NCI-H1436 (cell line): ENCODE data around the gene ZNF277.

ENCODE experiments used
- DNase-seq: peaks from one replicate; lab custom pipeline; 2025; lab: John Stamatoyannopoulos, UW

Gene ZNF277

DNA sequence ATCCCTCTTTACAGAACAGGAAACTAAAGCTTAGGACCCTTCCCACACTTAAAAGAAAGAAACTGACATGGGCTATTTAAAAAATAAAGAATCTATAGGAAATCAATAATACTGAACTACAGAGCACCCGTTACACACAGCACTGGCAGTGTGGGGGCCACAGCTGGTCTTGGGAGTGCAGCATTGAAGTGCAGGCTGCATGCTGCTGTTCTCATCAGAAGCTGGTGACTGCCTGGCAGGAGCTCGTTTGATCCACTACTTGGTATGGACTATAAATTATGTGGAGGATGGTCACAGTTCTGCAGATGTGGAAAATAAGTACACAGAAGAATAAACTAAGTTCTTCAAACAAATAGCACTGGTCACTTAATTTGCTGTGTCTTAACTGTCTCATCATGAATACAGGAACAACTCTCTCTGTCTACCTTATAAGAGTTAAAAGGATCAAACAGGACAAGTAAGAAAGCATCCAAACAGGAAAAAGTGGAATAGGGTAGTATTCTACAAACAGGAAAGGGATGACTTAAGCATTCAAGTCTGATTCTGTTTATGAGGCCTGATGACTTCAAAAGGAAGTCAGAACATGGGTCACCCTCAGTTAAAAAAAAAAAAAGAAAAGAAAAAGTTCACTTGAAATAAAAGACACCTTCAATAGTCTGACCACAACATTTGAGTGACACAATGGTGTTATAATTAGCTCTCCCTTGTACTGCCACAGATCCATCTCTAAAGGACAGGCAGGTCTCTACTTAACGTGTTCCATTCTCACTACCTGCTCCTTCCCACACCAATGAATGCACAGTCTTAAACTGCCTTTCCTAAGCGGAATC is 21.3 kb upstream of the ZNF277 start:
- no peak for DNase-seq

- DNase-seq, result no peak
Measured at GRCh38 chr7:112186300-112186699, 20.2 kb upstream of the ZNF277 start.

DNA sequence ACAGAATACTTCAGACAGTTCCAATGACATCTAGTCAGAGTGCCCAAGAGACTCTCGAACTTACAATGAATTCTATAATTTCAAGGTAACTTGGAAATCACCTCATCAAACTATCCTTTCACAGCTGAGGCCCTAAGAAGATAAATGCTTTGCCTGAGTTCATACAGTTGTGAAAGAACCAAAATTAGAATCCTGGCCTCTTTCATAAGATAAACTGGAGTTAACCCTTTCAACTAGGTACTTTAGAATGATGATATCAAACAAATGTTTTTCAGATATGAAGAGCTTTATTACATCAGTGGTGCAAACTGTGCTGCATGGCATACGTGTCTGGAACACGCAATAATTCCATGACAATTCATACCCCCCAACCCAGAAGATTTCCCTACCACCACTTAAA is 18.2 kb upstream of the ZNF277 start:
- DNase-seq, result no peak

GRCh38 chr7:112189691-112190090 is 16.8 kb upstream of the ZNF277 start:
- no peak for DNase-seq

DNA sequence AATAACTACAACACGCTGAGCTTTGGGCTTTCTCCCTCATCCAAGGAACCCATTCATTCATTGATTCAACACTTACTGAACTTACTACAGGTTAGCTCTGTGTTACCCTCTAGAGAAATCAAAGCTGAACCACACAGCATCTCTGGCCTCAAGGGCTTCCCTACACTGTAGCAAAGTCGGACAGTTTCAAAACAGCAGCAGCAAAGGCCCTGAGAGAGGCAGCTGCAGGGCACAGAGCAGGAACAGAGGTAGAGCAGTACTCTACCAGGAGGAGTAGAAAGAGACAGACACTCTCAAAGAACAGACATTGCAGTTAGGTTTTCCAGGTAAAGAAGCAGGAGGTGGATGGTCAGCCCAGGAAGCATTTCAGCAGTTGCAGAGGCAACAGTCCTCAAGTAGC is 16.4 kb upstream of the ZNF277 start:
- no peak for DNase-seq

DNA sequence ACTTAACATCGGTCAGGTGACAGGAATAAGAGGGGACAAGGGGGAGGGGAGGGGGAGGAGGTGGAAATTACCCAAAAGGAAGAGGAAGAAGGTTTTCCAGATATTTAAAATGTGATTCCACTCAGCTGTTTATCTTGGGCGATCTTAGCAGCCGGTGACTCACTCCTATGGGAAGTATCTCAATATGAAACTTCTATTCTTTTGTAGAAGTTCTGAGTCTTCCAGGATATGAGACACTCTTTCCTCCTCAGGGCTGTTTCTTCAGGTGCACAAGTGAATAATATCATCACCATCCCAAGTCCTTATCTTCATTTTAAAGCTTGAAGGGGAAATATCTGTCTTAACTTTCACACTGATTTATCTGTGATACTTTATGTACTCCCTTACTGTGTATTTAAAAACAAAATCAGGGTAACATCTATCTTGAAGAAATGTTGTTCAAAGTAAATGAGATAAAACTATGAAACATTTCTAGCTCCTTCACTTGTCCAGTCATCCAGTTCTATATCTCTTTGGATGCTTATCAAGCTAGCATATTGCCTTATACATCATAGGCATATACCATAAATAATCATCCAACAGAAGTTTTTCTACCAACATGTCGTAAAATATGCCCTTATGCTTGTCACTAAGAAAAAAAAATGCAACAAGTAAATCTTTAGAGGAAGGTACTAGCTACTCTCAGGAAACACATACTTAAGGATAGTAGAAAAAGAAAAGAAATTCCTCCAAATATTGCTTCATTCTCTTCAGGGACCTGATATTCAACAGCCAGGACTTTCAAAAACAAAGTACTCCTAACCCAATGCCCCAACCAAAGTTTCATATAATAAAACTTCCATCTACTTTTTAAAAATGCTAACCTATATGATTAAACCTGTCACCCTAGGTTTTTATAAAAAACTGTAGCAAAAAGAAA is 14.0 kb upstream of the ZNF277 start:
- DNase-seq, result no peak

GRCh38 chr7:112193915-112194502 is 12.5 kb upstream of the ZNF277 start:
- no peak for DNase-seq

- no peak for DNase-seq
Measured at GRCh38 chr7:112195717-112196116, 10.8 kb upstream of the ZNF277 start.

- DNase-seq, result no peak
Measured at GRCh38 chr7:112197322-112197721, 9.2 kb upstream of the ZNF277 start.

GRCh38 chr7:112199035-112199655 is 7.3 kb upstream of the ZNF277 start:
- no peak for DNase-seq

DNA sequence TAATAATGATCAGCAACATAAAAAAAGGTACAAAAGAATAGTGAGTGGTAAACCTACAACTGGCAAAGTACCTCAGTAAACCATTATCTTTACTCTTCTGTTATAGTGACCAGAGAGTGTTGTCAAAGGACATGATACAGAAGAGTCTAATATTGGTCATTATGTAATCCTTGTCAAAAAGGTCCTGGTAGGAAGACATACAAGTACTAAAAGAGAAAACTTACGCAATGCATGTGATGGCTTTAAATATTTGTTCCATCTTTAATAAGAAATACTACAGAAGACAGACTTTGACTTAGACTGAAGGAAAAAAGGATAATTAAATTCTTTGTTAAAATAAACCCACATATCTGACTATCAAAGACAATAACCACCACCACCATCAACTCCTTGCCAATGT is 6.8 kb upstream of the ZNF277 start:
- DNase-seq, result no peak

DNA sequence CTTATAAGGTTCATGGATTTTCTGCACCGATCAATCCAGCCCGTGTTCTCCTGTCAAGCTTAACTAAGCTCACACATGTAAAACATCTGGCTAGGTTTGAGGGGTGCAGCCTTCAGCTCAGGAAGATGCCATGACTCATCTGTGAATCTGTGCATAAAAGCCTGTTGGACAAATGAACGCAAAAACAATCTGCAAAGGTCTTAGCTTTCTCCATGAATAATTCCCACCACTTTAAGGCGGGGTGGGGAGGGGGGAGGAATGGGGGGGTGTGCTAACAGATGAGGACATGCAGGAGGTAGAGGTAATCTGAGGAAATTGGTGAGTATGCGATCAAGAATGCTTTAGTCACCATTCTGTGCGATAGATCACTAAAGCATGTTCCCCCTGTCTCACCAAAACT is 5.1 kb upstream of the ZNF277 start:
- DNase-seq, result no peak

GRCh38 chr7:112201839-112202238 is 4.7 kb upstream of the ZNF277 start:
- no peak for DNase-seq

DNA sequence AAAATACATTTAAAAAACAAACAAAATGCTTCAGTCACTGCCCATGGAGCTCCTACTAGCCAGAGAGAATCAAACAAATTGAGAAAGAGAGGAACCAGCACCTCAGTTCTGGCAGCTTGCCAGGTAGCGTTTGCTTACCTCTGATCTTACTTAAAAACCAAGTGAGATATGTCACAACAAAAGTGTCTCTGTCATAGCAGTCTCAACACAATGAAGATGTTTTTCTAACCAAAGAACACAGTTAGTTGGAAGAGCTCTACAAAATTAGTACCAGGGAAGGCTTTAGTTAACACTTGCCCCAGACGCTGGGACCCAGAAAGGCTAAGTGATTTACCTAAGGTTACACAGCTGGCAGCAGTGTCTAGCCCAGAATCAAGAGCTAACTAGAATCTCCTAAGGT is 3.7 kb upstream of the ZNF277 start:
- no peak for DNase-seq

DNA sequence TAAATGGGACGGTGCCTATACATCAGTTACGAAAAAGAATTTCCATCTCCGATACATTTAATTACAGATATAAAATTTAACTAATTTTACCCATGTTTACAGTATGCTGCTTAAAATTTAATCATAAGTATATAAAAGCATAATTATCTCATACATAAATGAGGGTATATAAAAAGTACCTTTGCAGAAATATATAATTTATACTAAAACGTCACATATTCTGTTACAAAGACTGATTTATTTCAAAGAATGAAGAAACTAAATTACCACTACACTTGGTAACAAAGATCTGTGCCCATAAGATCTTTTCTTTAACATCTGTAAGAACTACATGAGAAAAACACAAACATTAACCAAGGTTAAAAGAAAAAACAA is 3.1 kb upstream of the ZNF277 start:
- DNase-seq, result no peak

GRCh38 chr7:112204499-112205342 is 1.8 kb upstream of the ZNF277 start:
- no peak for DNase-seq

- peak; percentile 41 for DNase-seq
Measured at GRCh38 chr7:112205343-112206237, 905 bp upstream of the ZNF277 start.

DNA sequence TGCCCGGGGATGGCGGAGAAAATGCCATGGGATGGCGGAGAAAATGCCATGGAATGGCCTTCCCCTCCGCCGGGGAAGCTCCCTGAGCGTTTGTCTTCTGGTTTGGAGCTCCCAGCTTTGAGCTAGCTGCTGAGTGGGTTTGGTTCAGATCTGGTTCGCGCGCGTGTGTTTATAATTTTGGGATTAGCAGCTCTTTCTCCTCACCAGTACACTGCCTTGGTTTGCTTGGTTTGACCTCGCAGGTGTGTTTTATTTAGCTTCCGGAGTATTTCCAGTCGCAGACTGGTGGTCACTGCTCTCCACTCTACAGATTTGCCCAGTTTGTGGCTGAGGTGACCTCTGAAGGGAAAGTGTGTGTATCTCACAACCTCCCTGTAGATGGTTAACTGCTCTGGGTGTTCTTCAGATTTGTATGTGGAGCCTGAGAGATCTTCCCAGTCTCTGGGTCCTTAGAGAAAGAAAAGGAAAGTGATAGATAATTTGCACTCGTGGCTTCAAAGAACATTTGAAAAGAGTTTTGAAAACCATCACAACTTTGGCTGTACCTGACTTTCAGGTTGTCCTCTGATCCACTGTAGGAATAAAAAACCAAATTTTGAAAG is 597 bp downstream of the ZNF277 start:
- DNase-seq, result no peak

GRCh38 chr7:112207765-112208164 is 1.3 kb downstream of the ZNF277 start:
- no peak for DNase-seq

DNA sequence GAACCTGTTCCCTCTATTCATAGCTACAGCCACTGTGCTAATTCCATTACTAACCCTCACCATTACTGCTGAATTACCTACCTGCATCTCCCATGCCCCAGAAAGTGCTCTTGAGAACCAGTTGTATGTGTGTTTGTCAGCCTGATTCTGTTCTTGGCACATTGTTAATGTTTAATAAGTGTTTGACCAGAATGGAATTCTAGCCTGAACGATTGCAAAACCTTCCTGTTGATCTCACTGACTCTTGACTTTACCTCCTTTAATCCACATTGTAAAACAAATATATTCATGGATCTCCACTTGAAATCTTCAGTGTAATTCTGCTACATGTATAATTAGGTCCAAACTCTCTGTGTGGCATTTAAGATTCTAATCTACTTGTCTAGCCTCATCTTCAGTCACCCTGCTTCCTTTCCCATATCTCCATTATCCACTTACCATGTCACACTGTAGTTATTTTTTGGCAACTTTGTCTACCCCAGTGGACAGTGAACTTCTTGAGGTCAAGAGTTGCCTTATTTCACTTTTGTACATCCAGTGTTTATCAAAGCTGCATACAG is 4.9 kb downstream of the ZNF277 start:
- no peak for DNase-seq
